HG03039 (cell line): ENCODE results near the gene VSX1.

Experiments used
- ATAC-seq: cut with Tn5 transposase; IDR thresholded peaks from one replicate; pipeline ENCODE4 v1.9.1; 2021; ENCODE audit warnings: mild to moderate bottlenecking, moderate library complexity; ENCODE audit not compliant: unreplicated experiment

Gene VSX1

GRCh38 chr20:25081730-25082497 lies at the start of gene VSX1:
VSX1 (minus strand) TSS chr20:25082141; CDS start chr20:25082096, 45 bp downstream.
- ATAC-seq: no peak

DNA sequence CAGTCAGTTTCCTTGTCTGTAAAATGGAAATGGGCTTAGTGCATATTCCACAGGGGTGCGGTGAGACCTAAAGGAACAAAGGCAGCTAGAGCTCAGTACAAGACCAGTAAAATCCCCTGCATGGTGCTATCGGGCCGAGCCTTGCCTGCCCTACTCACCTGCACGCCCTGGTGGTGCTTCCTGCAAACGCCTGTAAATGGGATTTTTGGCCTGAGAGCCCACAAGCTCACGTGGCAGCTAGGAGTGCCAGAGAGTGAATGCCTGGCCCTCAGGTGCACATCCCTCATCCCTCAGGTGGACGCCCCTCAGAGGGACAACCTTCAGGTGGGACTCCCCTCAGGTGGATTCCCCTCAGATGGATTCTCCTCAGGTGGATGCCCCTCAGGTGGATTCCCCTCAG lies 48.0 kb upstream of the VSX1 start:
- no peak for ATAC-seq

GRCh38 chr20:25129428-25129827 lies 47.5 kb upstream of the VSX1 start:
- no peak for ATAC-seq

DNA sequence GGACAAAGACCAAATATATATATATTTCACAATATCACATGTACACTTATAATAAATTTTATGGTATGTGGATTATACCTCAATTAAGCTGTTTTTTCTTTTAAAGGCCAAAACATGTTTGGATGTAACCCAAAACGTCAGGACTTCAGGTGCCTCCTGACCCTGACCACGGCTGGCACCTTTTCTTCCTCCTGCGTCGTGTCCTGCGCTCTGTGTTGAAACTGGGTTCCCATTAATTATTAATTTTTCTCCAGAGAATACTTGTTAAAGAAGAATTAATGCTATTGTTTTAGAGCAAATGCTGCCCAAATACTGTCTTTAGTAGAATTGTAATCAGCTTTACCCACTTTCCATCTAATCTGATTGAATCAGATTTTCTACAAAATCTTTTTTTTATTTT lies 46.7 kb upstream of the VSX1 start:
- ATAC-seq: no peak

- no peak for ATAC-seq
These were observed 46.0 kb upstream of the VSX1 start for GRCh38 chr20:25127761-25128537.

GRCh38 chr20:25126204-25127029 lies 44.5 kb upstream of the VSX1 start:
- no peak for ATAC-seq

DNA sequence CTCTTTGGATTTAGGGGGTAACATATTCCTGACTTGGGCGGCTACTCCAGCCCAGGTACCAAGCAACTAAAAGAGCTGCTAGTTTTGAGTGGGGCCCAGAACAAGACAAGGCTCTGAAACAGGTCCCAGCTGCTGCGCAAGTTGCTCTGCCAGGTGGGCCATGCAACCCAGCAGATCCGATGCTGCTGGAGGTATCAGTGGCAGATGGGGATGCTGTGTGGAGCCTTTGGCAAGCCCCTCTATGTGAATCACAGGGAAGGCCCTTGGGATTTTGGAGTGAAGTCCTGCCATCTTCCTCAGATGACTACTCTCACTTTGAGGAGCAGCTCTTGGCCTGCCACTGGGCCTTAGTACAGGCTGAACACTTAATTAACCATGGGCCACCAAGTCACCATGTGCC lies 43.7 kb upstream of the VSX1 start:
- ATAC-seq: no peak

GRCh38 chr20:25120920-25121319 lies 39.0 kb upstream of the VSX1 start:
- ATAC-seq: no peak

DNA sequence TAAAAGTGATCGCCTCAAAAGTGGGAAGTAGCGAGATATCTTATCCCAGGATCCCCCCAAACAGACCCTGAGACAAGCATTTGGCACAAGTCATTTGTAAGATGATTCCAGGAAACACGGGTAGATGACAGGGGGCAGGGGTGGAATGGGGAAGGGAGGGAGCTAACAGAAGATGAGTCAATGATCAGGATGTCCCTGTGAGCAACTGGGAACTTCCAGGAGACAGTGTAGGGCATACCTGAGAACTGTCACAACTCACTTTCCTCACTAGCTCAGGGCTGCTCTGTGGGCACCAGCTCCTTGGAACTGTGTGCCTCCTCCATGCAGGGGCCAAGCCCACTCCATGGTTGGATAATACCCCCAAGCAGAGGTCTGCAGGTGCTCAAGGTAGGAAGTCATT lies 38.5 kb upstream of the VSX1 start:
- ATAC-seq: no peak

DNA sequence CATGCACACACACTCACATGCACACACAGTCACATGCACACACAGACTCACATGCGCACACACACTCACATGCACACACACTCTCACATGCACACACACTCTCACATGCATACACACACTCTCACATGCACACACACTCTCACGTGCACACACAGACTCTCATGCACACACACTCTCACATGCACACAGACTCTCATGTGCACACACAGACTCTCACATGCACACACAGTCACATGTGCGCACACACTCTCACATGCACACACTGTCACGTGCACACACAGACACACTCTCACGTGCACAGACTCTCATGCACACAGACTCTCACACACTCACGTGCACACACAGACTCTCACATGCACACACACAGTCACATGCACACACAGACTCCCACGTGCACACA lies 36.6 kb upstream of the VSX1 start:
- ATAC-seq: no peak

DNA sequence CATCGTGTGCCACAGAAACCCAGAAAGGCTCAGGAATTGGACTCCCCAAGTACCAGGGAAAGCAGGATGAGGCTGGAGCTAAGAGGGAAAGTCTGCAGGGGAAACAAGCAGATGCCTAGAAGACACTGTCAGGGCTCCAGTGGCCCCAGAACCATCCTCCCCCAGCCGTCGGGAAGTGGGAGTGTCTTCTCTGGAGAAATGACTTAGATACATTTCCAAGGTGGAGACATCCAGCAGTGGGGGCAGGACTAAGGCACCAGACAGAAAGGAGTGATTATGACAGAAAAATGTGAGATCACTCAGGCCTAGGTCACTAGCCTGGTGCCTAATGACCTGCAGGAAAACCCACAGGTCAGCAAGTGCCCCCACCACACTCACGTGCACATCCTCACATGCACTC lies 36.0 kb upstream of the VSX1 start:
- no peak for ATAC-seq

GRCh38 chr20:25116739-25117458 lies 35.0 kb upstream of the VSX1 start:
- no peak for ATAC-seq

DNA sequence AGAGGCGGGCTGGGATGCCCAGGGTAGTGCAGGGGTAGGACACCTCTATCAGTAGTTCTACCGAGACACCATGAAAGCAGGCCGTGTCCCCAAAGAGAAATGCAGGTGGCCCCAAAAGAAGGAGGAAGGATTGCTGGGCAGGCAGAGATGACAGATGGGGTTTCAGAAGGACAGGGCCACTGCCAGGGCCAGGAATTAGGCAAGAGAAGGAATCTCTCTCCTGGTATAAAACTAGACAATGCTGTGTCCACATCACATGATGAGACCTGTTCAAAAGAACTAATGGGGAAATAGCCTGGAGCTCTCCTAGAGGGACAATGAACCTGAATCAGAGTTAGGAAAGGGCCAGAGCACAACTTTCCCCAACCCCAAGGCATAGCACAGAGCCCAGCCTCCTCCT lies 21.6 kb upstream of the VSX1 start:
- ATAC-seq: no peak

DNA sequence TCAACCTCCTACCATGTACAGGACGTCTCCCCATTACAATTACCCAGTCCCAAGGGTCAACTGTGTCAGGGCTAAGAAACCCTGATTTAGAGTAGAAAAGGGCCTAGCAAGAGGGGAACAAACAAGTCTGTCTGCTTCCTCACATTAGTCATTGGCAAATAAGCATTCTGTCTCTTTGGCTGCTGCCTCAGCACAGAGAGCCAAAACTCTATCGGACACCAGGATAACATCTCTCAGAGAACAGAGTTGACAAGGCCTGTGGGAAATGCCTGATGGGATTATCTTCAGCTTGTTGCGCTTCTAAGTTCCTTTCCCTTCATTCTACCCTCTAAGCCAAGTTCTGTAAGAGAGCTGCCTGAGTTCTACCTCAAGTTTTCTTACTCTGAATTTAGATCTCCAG lies 19.0 kb upstream of the VSX1 start:
- ATAC-seq: no peak

- no peak for ATAC-seq
These were observed 17.7 kb upstream of the VSX1 start for GRCh38 chr20:25099601-25100140.

DNA sequence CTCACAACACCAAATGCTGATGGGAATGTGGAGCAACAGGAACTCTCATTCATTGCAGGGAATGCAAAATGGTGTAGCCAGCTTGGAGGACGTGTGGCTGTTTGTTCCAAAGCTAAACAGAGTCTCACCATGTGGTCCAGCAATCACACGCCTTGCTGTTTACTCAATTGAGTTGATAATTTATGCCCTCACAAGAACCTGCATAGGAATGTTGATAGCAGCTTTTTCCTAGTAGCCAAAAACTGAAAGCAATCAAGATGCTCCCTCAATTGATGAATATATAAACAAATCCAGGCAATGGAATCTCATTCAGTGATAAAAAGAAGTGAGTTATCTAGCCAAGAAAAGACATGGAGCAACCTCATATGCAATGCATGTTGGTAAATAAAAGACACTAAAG lies 15.6 kb upstream of the VSX1 start:
- no peak for ATAC-seq

GRCh38 chr20:25090492-25091429 lies 8.8 kb upstream of the VSX1 start:
- no peak for ATAC-seq

DNA sequence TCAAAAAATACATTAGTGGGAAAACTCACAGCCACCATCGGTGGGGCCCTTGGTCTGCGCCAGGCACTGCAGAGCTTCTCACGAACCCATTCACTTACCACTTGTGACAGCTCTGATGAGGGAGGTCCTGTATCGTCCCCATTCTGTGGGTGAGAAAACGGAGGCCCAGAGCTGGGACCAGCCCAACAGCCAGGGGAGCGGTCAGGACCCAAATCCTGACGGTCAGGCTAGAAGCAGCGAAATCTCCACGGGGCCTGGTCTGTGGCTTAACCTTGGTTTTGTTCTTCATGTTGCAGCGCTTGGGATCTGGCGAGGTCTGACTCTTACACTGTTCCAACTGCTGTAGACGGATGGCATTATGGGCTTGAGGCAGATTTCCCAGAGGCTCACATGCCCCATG lies 7.7 kb upstream of the VSX1 start:
- ATAC-seq: no peak

DNA sequence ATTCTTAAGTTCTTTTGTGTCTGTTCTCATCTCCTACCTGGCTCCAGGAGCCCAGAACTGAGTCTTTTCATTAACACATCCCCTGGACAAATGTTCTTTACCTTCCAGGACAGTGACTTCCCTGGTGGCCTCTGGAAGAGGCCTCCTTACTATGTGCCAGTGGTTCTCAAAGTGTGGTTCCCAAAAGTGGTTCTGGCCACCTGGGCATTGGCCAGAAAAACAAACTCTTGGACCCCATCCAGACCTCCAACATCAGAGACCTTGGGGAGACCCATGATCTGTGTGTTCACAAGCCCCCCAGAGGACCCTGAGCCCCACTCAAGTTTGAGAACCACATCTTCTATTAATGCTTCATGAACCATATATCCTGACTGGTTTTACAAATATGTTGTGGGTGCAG lies 7.2 kb upstream of the VSX1 start:
- ATAC-seq: no peak

DNA sequence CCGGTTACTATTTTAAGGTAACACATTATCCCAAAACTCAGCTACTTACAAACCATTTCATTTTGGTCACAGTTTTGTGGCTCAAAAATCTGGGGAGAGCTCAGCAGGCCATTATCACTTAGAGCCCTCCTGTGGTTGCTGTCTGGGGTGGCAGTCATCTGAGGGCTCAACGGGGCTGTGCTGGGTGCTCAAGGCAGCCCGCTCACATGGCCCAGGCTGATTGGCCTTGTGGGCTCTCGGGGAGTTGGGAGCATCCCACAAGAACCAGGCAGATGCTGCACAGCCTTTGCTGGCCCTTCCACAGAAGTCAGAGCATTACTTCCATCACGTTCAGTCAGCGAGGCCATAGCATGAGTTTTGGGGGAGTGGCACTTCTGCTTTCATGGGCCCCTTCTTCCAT lies 6.3 kb upstream of the VSX1 start:
- ATAC-seq: no peak
